Middle frontal gyrus (tissue), 1 donor: ENCODE results near the gene SRPK2.

Experiments used
- DNase-seq: peaks from one replicate; pipeline ENCODE4 v3.0.0-alpha.2; 2015; ENCODE audit warnings: low spot score; ENCODE audit errors: extremely low spot score

Gene SRPK2

DNA sequence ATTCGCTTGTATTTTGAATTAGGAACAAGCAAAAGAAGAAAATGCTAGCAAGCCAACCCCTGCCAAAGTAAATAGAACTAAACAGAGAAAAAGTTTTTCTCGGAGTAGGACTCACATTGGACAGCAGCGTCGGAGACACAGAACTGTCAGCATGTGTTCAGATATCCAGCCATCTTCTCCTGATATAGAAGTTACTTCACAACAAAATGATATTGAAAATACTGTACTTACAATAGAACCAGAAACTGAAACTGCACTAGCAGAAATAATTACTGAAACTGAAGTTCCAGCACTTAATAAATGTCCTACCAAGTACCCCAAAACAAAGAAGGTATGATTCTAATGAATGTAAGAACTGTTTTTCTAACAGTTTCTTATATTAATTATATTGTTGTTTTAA lies 286.9 kb downstream of the SRPK2 start:
- DNase-seq: no peak

DNA sequence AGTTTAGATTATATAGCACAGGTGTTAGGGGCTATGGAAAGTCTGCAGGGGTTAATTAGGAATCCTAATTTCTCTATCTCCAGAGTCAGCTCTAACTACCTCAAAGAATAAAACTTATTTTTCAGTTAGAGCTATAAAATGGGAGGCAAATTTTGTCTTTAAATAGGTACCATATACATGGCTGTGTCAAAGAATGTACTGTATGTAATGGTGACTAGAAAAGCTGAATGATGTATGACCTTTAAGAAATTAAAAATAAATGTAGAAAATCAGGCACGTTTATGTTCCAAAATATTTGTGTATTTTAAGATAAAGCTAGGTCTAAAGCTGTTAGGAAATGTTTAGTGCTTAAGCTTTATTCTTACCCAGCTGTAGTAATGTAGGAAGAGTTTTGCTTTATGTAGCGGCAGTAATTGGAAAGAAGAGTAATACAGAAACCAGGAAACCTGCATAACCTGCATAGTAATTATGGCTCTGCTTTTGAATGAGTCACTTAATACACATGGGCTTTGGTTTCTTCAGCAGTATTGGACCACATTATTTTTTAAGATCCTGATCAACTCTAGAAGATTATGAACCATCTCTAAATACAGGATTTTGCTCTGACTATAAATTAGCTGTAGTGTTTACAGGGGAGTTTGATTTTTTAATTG lies 289.7 kb downstream of the SRPK2 start:
- no peak for DNase-seq

GRCh38 chr7:105097619-105098018 lies 291.1 kb downstream of the SRPK2 start:
- DNase-seq: no peak

DNA sequence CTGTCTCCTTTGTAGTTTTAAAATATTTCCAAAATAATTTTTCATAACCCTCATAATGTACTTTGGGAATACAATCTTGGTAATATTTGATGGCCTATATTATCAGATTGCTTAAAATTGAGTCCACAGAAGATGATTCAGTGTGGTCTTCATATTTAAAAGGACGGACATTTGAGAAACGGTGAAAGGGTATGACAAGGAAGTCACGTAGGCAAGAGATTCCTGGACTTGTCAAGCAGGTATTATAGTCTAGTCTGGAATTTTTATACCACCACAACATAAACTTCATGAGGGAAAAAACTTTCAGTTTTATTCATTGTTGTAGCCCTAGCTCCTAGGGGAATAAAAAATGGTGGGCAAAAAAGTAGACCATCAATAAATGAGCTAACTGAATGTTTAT lies 292.4 kb downstream of the SRPK2 start:
- no peak for DNase-seq

GRCh38 chr7:105094966-105095365 lies 293.8 kb downstream of the SRPK2 start:
- no peak for DNase-seq

DNA sequence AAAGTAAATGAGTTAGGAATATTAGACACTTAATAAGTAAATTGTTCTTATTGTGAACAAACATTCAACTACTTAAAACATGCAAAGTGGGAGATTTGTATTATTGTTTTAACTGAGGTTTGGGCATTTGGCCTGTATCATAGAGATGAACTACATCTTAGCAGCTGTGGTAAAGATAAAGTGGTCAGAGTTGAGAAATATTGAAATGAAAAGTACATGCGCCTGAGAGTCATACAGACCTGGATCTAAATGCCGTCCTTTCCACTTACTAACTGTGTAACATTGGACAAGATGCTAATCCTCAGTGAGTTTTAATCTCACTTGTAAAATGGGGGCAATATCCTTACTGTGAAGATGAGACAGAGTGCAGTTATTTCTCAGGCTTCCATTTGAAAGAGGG lies 300.3 kb downstream of the SRPK2 start:
- DNase-seq: no peak

DNA sequence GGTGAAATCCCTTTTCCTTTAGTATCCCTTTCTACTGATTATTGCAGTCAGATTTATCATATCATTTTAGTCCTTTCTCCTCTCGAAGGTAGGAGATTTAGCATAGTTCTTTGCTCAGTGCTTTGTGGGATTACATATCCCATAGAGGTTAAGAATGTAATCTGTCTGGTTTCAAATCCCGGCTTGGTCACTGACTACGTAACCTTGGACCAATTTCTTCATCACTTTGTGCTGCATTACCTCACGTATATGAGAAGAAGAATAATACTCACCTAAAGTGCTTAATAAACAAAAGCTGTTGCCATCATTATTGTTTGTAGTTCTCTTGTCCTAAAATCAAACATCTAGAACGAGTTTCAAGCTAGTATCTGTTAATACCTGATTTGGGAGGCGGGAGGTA lies 300.7 kb downstream of the SRPK2 start:
- no peak for DNase-seq

DNA sequence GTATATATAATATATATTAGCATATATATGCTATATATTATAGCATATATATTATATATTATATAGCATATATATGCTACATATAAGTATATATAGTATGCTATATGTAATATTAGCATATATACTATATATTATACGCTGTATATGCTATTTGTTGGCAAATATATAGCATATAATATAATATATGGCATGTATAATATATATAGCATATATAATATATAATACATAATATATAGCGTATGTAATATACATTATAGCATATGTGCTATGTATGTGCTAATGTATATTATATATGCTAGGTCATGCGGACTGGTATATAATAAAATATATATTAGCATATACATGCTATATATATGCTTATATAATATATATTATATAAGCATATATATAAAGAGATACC lies 301.9 kb downstream of the SRPK2 start:
- no peak for DNase-seq

DNA sequence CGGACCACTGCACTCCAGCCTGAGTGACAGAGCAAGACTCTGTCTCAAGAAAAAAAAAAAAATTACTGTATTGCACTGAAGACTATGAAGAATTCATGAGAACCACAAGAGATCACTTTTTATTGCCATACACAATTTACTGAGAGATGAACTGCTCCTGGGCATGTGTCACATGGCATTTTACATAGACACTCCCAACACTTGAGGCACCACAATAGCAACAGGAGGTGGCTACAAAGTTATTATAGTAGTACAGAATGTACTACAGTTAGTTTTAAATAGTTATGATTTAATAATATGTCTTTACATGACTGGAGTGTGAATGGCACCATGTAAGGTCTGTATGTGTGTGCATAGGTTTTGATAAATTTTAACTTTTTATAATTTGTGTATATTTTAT lies 304.1 kb downstream of the SRPK2 start:
- no peak for DNase-seq

GRCh38 chr7:105079348-105079747 lies 309.4 kb downstream of the SRPK2 start:
- no peak for DNase-seq

DNA sequence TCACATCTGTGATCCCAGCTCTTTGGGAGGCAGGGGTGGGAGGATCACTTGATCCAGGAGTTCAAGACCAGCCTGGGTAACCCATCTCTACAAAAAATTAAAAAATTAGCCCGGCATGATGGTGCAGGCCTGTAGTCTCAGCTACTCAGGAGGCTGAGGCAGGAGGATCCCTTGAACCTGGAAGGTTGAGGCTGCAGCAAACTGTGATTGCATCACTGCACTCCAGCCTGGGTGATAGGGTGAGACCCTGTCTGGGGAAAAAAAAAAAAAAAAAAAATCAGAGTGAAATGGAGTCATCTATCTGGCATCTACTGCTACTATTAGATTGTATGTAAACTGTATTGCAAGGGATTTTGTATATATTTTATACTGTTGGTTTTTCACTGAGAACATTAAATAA lies 315.6 kb downstream of the SRPK2 start:
- no peak for DNase-seq

GRCh38 chr7:105068886-105069285 lies 319.8 kb downstream of the SRPK2 start:
- DNase-seq: no peak

DNA sequence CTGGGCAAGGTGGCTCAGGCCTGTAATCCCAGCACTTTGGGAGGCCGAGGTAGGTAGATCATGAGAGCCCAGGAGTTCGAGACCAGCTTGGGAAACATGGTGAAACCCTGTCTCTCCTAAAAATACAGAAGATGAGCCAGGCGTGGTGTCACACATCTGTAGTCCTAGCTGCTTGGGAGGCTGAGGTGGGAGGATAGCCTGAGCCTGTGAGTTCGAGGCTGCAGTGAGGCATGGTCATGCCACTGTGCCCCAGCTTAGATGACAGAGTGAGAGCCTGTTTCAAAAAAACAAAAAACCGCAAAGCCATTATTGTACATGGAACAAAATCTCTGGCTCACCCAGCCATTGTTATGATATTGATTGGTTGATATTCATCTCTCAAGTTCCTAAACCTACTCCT lies 321.0 kb downstream of the SRPK2 start:
- no peak for DNase-seq
